Lower leg skin (tissue), 4 donors: ENCODE data around the gene OR8A1. TPM values are rescaled to one million over a fixed set of nuclear protein-coding genes. Genes with fewer than 3 reads are reported as not detected.

ENCODE experiments used
- DNase-seq, 2 donors: peaks; one replicate each; pipeline ENCODE4 v3.0.0-alpha.2; 2019; ENCODE audit warnings: low spot score in 2 of 2
- H3K4me3 ChIP-seq: fragments of 200-600 bp; sonication (generic); 2 replicates; pipeline ENCODE4 v1.5.1; 2017; ENCODE audit warnings: mild to moderate bottlenecking, low read depth; ENCODE audit not compliant: poor library complexity, severe bottlenecking
- CTCF ChIP-seq, 3 donors: fragments of 450-650 bp; IDR thresholded peaks; one replicate each; pipeline ENCODE4 v1.5.1; 2016; ENCODE audit warnings: antibody characterized with exemption in 3 of 3, mild to moderate bottlenecking in 3 of 3, moderate library complexity in 2 of 3
- POLR2A ChIP-seq, 2 donors: fragments of 450-650 bp; IDR thresholded peaks; one replicate each; pipeline ENCODE4 v1.6.1; 2016 to 2017; ENCODE audit warnings: antibody characterized with exemption in 2 of 2, mild to moderate bottlenecking in 1 of 2, moderate library complexity in 1 of 2
- WGBS, 2 donors: methylation state at CpG; one replicate each; pipeline ENCODE4 v1.1.5; 2018; 5-methylcytosine and 5-hydroxymethylcytosine counted together
- intact Hi-C: fragments of 100-400 bp; cut with DNase I; formaldehyde crosslinking; loops from one replicate; pipeline ENCODE4 v1.15.0; 2023; ENCODE audit warnings: low total_unique reads
- total RNA-seq, 4 donors: library from RNA; depleted of rRNA; stranded (reverse); fragments of >200 nt; gene quantifications; one replicate each; pipeline ENCODE4 v1.1.0, GENCODE V29; 2016

OR8A1 gene
- total RNA-seq, 4 donors from 2014 or later: not detected

- no peak overlapping the region for H3K4me3 ChIP-seq
- TF ChIP-seq CTCF (IDR thresholded peaks at IDR 0.05) (no peak), POLR2A (IDR thresholded peaks at IDR 0.05) (no peak)
- no peak for DNase-seq
- intact Hi-C loops: no loop called here
Measured at GRCh38 chr11:124608147-124608546, 38.4 kb downstream of the OR8A1 start.

- WGBS, 2 donors: 80 to 87% methylated on average over 2 of the region's 2 CpGs
- no peak for DNase-seq
- H3K4me3 ChIP-seq: no peak overlapping the region
- TF ChIP-seq CTCF (IDR thresholded peaks at IDR 0.05) (no peak), POLR2A (IDR thresholded peaks at IDR 0.05) (no peak)
- intact Hi-C loops: no loop called here
Measured at GRCh38 chr11:124610295-124610694, 40.5 kb downstream of the OR8A1 start.

- intact Hi-C loops: no loop called here
- TF ChIP-seq CTCF (IDR thresholded peaks at IDR 0.05) (no peak), POLR2A (IDR thresholded peaks at IDR 0.05) (no peak)
- no peak within 1 kb of the TSS for H3K4me3 ChIP-seq
- WGBS, 2 donors: 67 to 81% methylated on average over 5 of the region's 5 CpGs
- no peak for DNase-seq
Measured at GRCh38 chr11:124611064-124611463, 41.3 kb downstream of the OR8A1 start, which contains the start of gene PANX3. Gene PANX3, plus strand, starts transcription at chr11:124611428. Its CDS starts 129 bp downstream, at chr11:124611557.

GRCh38 chr11:124612045-124612444 is 42.2 kb downstream of the OR8A1 start:
- no peak for DNase-seq
- intact Hi-C loops: no loop called here
- no peak overlapping the region for H3K4me3 ChIP-seq
- 30 to 50% methylated on average over 3 of the region's 3 CpGs for WGBS, 2 donors
- no peak for TF ChIP-seq CTCF (IDR thresholded peaks at IDR 0.05)

- H3K4me3 ChIP-seq: no peak overlapping the region
- DNase-seq: no peak
- intact Hi-C loops: no loop called here
- TF ChIP-seq CTCF (IDR thresholded peaks at IDR 0.05) (no peak), POLR2A (IDR thresholded peaks at IDR 0.05) (no peak)
- WGBS, 2 donors: 58 to 78% methylated on average over 10 of the region's 10 CpGs
Measured at GRCh38 chr11:124612567-124613246, 42.9 kb downstream of the OR8A1 start.

GRCh38 chr11:124618863-124619262 is 49.1 kb downstream of the OR8A1 start:
- TF ChIP-seq CTCF (IDR thresholded peaks at IDR 0.05) (no peak), POLR2A (IDR thresholded peaks at IDR 0.05) (no peak)
- no peak for DNase-seq
- WGBS, 2 donors: 72 to 77% methylated on average over 5 of the region's 5 CpGs
- no peak overlapping the region for H3K4me3 ChIP-seq
- intact Hi-C loops: no loop called here
